GM18861 (cell line): ENCODE data around the gene APELA.

Experiments
- ATAC-seq: cut with Tn5 transposase; IDR thresholded peaks from one replicate; pipeline ENCODE4 v1.9.1; 2021; ENCODE audit not compliant: unreplicated experiment

Gene APELA, protein sequence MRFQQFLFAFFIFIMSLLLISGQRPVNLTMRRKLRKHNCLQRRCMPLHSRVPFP

GRCh38 chr4:164876700-164877324, at the start of gene APELA:
Gene APELA, plus strand, starts transcription at chr4:164877178. Its CDS starts 154 bp downstream, at chr4:164877332.
- ATAC-seq = peak; percentile 100

- no peak for ATAC-seq
These were observed 48.0 kb upstream of the APELA start for GRCh38 chr4:164828955-164829354.

GRCh38 chr4:164846566-164846965, 30.4 kb upstream of the APELA start:
- no peak for ATAC-seq

- no peak for ATAC-seq
These were observed 30.0 kb upstream of the APELA start for GRCh38 chr4:164847016-164847415.

DNA sequence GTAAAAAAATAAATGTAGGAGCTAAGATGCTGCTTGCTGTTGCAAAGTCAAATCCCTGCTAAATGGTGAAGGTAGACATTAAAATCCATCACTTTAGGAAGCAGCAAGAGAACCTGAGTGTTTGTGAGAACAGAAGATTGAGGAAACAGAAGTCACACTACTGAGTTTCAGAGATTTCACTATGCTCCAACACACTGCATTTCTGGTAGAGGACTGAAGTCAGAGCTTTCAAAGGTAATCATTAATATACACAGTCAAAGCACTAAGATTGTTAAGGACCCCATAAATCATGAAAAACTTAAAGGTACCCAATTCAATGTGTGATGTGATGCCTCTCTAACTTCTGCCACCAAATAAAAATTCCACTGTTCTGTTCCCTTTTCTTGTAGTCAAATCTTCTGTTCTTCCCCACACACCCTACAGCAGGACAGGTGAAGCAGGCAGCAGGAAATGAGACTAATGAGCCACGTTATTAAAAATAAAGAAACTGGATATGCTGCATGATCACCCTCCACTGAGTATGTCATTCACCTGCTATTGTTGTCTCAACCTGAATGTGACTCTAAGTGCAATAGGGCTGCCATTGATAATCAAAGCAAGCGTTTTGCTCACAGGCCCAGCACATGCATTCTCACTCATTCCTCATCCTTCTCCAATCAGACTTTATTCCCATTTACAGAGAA, 28.9 kb upstream of the APELA start:
- peak; percentile 90 for ATAC-seq

- no peak for ATAC-seq
These were observed 20.6 kb upstream of the APELA start for GRCh38 chr4:164856396-164856795.

GRCh38 chr4:164866817-164867490, 10.0 kb upstream of the APELA start:
- peak; percentile 93 for ATAC-seq

GRCh38 chr4:164871673-164872072, 5.3 kb upstream of the APELA start:
- no peak for ATAC-seq

DNA sequence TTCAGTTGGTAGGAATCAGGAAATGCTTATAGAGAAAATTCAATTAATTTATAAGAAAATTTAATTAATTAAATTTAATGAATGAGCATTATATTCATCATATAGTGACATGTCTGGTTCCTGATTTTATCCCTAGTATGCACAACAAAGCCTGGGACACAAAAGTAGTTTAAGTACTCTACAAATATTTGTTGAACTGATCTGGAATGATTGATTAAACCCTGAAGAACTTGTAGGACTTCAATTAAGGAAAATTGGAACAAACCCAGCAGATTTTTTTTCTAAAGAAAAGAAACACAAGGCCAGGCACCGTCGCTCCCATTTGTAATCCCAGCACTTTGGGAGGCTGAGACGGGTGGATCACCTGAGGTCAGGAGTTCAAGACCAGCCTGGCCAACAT, 4.5 kb upstream of the APELA start:
- ATAC-seq = no peak

GRCh38 chr4:164874789-164875188, 2.2 kb upstream of the APELA start:
- no peak for ATAC-seq

DNA sequence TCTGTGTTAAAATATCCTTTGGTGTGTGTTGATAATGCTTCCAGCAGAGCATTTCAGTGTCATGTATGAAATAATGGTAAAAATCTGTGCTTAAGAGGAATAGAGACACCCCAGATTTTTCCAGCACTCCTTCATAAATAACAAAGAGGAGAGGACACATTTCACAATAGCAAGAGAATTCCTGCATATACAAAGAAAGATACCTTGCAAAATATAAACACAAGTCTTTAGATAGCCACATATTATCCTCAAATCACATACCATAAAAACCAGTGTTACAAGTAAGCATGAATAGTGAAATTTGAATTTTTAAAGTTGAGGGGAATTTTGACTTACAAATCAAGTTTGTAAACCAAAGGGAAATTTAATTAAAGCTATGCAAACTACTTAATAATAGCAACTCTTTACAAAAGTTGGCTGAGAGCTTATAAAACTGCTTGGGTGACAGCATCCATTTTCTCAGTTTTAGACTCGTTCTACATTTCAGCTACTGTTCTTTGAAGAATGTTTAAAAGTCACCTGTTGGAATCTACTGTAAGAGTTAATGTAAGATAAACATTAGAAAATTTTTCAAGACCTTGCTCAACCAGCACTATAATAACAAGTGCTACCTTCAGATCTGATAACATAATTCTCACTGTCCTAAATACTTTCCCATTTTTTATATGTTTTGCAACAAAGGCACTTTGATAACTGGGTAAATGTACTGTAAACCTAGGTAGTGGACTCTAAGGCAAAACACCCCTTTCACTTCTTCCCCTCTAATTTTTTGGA, 3.7 kb downstream of the APELA start:
- no peak for ATAC-seq

GRCh38 chr4:164888096-164888715, 11.2 kb downstream of the APELA start:
- peak; percentile 31 for ATAC-seq

DNA sequence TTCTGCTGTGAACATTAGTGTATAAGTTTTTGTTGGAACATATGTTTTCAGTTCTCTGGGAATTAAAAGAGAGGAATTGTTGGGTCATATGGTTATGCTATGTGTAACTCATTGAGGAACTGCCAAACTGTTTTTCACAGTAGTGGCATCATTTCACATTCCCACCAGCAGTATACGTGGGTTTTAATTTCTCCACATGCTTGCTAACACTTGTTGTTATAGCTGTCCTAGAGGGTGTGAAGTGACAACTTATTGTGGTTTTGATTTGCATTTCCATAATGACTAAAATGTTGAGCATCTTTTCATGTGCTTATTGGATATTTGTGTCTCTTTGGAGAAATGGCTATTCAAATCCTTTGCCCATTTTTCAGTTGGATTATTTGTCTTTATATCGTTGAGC, 13.7 kb downstream of the APELA start:
- no peak for ATAC-seq

DNA sequence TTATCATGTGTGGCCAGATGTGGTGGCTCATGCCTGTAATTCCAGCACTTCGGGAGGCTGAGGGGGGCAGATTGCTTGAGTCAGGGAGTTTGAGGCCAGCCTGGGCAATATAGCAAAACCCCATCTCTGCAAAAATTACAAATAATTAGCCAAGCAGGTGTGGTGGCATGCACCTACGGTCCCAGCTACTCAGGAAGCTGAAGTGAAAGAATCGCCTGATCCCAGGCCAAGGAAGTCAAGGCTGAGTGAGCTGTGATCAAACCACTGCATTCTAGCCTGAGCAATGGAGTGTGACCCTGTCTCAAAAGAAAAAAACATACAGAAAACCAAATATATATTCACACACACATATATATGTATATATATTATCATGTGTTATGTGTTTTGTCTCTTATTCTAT, 15.0 kb downstream of the APELA start:
- ATAC-seq = peak; percentile 89

- ATAC-seq = peak; percentile 62
These were observed 17.7 kb downstream of the APELA start for GRCh38 chr4:164894702-164895101.

- ATAC-seq = no peak
These were observed 25.6 kb downstream of the APELA start for GRCh38 chr4:164902608-164903007.

- no peak for ATAC-seq
These were observed 27.4 kb downstream of the APELA start for GRCh38 chr4:164904336-164904735.

- ATAC-seq = no peak
These were observed 28.0 kb downstream of the APELA start for GRCh38 chr4:164904941-164905340.

DNA sequence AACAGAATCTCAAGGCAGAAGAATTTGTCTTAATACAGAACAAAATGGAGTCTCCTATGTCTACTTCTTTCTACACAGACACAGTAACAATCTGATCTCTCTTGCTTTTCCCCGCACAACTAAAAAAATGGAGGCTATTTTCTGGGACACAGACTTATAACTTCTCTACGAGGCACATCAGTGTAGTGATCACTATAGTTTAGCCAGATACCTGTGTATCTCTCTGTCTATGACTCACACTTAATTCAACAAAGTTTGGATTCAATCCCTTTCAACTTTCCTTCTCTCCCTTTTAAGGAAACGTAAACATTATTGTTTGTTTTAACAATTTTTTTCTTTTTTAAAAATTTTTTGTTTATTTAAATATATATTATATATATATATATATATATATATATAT, 29.4 kb downstream of the APELA start:
- no peak for ATAC-seq

- ATAC-seq = peak; percentile 82
These were observed 36.5 kb downstream of the APELA start for GRCh38 chr4:164913506-164913905.

- no peak for ATAC-seq
These were observed 42.0 kb downstream of the APELA start for GRCh38 chr4:164918956-164919355.
